Measurements from ENCODE around the gene CERS5. TPM values are rescaled to one million over a fixed set of nuclear protein-coding genes. Genes with fewer than 3 reads are reported as not detected.

Gene CERS5
- 23.0 and 37.0 TPM in 2 replicates for total RNA-seq

GRCh38 chr12:50167049-50167828 lies at the start of gene CERS5:
TSS of gene CERS5 (minus strand) at chr12:50167369. CDS start at chr12:50167297, 72 bp downstream.

GRCh38 chr12:50111693-50112455 lies 55.3 kb downstream of the CERS5 start, which contains the start of gene COX14:
TSS of gene COX14 (plus strand) at chr12:50112236. CDS start at chr12:50120044, 7,808 bp downstream.

GRCh38 chr12:50103767-50104321 lies 63.3 kb downstream of the CERS5 start, which contains the start of gene GPD1:
TSS of gene GPD1 (plus strand) at chr12:50104008. CDS start at chr12:50104051, 43 bp downstream.

GRCh38 chr12:50084775-50085614 lies 82.2 kb downstream of the CERS5 start, which contains the start of gene SMARCD1:
TSS of gene SMARCD1 (plus strand) at chr12:50085342. CDS start at chr12:50085370, 28 bp downstream.

Other genes starting within 250 kb of the CERS5 start
- gene AQP2, start 216.6 kb downstream of the CERS5 start, total RNA-seq, result not detected in 2 replicates
- 5.4 TPM in 1 of 2 replicates, not detected in the other for gene AQP5, start 205.5 kb downstream of the CERS5 start, total RNA-seq
- not detected in 2 replicates for gene AQP6, start 194.4 kb downstream of the CERS5 start, total RNA-seq
- 6.8 and 8.5 TPM in 2 replicates for gene RACGAP1, start 141.9 kb downstream of the CERS5 start, total RNA-seq
- gene ASIC1, start 109.8 kb downstream of the CERS5 start, total RNA-seq, result 4.6 and 13.2 TPM in 2 replicates
- gene SMARCD1, start 82.0 kb downstream of the CERS5 start, total RNA-seq, result 26.1 and 32.3 TPM in 2 replicates
- 1.3 and 2.5 TPM in 2 replicates for gene GPD1, start 63.4 kb downstream of the CERS5 start, total RNA-seq
- gene COX14, start 55.1 kb downstream of the CERS5 start, total RNA-seq, result 48.4 and 67.9 TPM in 2 replicates
- gene LIMA1, start 116.2 kb upstream of the CERS5 start, total RNA-seq, result 65.5 and 116 TPM in 2 replicates
- gene FAM186A, start 229.2 kb upstream of the CERS5 start, total RNA-seq, result not detected in 2 replicates
- gene LARP4, start 233.5 kb upstream of the CERS5 start, total RNA-seq, result 13.0 and 14.6 TPM in 2 replicates